Cerebellar cortex (tissue), 1 donor: Measurements from ENCODE around the gene TMEM37.

ENCODE experiments used
- DNase-seq: peaks from one replicate; pipeline ENCODE4 v3.0.0-alpha.2; 2015; ENCODE audit warnings: low spot score

The TMEM37 gene

GRCh38 chr2:119433636-119434327 lies 2.1 kb downstream of the TMEM37 start:
- DNase-seq: no peak

DNA sequence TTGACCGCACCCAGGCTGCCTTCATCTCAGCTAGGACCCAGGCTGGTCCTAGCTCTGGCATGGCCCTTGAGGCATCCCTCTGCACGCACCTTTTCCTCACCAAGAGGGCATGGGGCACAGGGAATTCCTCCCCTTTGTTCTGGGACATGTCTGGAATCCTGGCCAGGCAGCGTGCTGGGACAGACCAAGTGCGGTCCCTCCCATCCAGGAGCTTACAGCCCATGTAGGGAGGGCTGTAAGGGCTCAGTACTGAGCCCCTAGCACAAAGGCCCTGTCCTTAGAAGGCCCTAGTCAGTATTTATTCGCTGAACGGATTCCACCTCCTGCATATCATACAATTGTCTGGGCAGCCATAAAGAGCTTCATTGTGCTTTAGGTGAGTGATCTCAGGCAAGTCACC lies 3.0 kb downstream of the TMEM37 start:
- DNase-seq: no peak

GRCh38 chr2:119435081-119435952 lies 3.7 kb downstream of the TMEM37 start:
- no peak for DNase-seq

- no peak for DNase-seq
These were observed 4.3 kb downstream of the TMEM37 start for GRCh38 chr2:119435953-119436297.

- DNase-seq: no peak
These were observed 5.5 kb downstream of the TMEM37 start for GRCh38 chr2:119436993-119437772.

GRCh38 chr2:119438128-119438656 lies 6.5 kb downstream of the TMEM37 start:
- no peak for DNase-seq

DNA sequence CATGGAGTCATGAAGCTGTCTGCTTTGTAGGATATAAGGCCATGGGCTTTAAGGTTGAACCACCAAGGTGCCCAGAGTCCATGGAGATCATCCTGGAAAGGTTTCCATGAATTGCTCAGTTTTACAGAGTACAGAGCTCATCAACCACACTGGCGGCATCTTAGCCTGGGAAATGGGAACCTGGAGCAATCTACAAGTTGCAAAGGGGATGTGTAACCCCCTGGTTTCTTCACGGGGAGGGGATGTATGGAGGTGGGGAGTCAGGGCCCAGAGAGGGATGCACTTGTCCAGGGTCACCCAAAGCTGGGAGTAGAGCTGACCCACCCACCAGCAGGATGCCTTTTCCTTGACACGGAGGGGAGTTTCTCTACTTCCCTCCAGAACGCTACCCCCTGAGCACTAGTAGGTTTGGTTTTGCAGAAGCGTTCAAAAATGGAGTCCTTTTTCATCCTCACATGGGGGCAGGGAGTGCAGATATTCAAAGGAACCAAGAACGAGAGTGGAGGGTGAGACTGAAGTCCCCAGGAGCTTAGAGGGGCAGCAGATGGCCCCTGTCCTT lies 7.2 kb downstream of the TMEM37 start:
- no peak for DNase-seq

- DNase-seq: no peak
These were observed 8.2 kb downstream of the TMEM37 start for GRCh38 chr2:119439574-119440500.

- DNase-seq: no peak
These were observed 8.8 kb downstream of the TMEM37 start for GRCh38 chr2:119440501-119440870.

DNA sequence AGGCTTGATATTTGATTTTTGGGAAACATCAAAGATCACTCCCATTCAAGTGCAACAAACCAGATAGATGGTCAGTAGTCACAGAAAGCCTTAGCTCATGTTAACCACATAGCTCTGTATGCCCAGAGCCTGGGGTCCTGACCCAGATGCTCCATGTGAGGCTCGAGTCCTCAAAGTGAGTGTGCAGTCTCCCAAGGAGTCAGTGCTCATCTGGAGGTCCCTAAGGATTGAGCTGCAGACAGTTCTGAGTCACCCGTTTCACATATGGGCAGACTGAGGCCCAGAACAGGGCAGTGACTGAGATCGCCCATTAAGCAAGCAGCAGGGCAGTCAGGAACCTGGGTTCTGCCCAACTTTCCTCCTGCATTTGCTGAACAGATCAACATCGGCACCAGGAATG lies 9.2 kb downstream of the TMEM37 start:
- DNase-seq: no peak

DNA sequence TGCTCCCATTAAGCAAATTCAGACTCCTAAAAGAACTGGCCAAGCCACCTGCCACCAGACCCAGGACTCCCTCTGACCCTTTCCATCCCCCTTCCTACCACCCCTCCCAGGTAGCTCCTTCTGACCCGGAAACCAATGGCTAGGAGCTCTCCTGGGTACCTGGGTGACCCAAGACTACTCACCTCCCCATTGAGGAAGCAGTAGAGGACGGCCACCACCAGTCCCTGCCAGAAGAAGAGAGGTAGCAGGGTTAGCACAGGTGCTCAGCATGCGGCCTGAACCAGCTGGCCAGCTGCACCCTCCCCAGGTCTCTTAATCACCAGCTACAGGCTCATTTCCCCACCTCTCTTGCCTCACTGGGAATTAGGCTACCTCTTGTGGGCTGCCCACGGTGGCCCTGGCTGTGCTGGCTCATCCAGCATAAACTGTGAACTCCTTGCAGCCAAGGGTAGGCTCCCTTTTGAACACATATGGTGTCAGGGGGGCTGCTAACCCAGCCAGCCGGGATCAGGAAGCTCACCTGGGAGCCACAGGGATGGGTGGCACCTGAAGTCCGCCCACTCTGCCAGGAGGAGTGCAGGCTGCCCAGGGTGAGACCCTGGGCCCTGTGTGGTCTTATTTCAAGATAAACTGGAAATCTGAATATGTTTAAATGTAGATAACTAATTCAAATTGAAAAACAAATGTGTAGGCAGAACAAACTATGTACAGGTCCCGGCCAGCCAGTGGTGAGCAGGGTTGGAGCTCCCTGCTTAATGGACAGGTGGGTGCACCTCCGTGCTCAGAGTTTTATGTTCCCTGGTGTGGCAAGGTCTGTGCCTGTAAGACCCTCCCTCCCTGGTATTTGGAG lies 9.9 kb downstream of the TMEM37 start:
- DNase-seq: no peak

DNA sequence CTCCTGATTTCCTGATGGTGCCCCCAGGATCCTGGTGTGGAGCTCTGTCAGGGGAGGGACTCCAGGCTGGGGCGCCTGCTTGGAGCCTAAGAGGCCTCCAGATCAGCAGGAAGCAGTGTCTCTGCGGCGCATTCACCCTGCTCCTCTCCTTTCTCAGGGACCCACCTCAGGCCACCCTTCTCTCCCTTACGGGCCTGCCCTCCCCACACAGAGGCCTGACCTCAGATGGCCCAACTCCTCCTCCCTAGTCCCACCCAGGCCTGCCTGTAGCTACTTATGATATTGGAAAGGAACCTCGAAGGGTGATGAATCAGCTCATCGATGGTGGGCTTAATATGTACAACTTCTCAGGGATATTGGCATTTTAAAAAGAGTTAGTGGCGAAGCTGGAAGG lies 10.6 kb downstream of the TMEM37 start:
- DNase-seq: no peak

GRCh38 chr2:119442850-119443249 lies 11.2 kb downstream of the TMEM37 start:
- DNase-seq: no peak

- no peak for DNase-seq
These were observed 14.4 kb downstream of the TMEM37 start for GRCh38 chr2:119446037-119446436.

DNA sequence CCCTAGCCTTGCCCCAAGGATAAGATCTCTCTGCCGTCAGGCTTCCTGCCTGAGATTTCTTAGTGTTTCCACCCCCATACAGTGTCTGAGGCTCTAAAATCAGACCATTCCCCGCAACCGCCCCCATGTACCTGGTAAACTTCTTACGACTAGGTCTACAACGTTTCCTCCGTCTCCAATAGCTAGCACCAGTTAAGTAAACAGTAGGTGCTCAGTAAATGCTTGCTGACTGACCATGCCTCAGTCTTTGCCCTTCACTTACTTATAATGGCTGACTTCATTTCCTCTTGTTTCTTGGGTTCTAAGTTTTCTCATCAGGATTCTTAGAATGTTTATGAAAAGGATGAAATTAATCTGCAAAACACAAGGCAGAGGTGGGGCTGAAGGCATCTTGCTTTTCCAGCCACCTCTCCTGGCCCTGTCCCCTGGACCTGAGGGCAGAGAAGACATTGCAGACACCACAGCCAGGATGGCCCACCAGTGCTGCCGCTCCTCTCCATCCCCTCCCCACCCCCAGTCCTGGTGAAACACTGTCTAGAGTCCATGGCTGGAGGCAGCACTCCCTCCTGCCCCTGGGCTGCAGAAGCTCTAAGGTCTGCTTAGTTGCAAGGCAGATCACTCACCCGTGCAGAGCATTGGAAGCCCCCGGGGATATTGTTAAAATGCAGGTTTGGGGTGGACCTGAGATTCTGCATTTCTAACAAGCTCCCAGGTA lies 16.9 kb downstream of the TMEM37 start:
- no peak for DNase-seq

DNA sequence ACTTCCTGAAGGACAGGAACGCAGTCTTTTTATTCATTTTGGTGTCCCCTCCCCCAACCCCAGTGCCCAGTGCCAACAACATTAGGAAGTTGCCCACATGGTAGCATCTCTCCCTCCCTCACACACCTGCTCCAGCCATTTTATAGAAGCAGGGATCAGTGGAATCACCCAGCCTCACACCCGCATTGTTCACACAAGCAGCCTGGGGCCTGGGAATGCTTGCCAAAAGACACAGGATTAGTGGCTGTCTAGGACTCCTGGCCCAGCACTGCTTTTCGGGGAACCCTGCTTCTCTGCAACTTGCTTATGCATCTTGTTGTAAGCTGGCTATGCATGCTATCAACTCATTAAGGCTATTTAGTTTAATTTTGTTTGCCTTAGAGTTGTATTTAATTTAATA lies 17.9 kb downstream of the TMEM37 start:
- no peak for DNase-seq

DNA sequence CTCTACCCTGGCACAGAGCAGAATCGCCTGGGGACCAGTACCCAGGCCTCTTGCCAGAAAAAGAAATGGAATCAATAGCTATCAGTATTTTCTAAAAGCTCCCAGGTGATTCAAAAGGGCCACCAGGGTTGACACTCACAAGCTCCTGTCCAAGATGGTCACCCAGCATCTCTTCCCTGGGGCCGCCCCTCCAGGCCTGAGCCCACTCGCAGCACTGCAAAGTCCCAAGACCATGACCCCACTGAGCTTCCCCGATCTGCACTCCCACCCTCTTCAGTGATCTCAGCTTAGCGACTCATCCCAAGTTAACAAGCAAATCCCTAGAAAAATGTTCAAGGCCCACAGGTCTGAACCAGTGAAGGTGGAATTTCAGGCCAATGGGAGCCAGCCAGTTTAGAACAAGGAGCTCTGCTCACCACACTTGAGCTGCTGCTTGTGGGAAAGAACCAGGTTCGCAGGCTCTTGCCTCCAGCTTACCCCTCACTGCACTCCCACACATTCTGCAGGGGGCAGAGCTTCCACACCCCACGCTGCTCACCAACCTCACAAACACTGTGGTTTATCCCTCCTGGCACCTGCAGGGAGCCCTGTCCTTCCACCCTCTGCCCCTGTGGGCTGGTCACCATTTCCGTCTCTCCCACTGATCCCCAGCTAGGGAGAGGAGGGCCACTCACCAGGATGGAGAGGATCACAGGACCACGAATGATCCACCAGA lies 19.8 kb downstream of the TMEM37 start:
- no peak for DNase-seq

DNA sequence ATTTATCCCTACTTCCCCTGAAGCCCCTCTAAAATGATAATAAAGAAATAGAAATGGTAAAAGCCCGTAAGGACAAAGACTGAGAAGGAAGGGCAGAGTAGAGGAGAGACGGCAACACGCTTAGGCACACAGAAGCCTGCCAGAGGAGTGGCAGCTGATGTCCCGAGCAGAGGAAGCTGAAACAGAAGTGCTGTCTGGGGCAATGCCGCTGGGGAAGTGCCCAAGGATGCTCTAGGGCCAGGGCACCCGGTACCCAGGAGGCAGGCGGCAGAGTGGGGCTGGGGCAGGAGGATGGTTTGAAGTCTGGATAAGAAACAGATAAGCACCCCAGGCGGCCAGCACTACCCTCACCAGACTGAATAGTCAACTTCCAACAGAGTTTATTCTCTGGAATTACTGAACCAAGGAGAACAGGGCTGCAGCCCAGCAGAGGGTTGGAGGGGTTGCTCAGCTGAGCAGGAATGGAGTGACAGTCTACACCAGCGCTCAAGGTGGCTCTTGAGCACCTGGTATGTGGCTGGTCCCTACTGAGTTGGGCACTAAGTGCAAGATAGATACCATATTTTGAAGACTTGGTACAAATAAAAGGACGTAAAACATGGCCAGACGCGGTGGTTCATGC lies 22.4 kb downstream of the TMEM37 start:
- no peak for DNase-seq
